HG02938 (cell line): ENCODE results near the gene NCKAP1.
"Not testable (repeated sequence)": the region's sequence is repeated elsewhere in the genome, so short reads cannot be mapped to it uniquely, and the experiment has no call there.

Source experiments
- ATAC-seq: cut with Tn5 transposase; IDR thresholded peaks from one replicate; pipeline ENCODE4 v1.9.1; 2021; ENCODE audit warnings: mild to moderate bottlenecking, moderate library complexity; ENCODE audit not compliant: unreplicated experiment

Gene NCKAP1

GRCh38 chr2:183038341-183039300 is at the start of gene NCKAP1:
TSS of gene NCKAP1 (minus strand) at chr2:183038457. CDS start at chr2:183038099, 358 bp downstream.
- peak; percentile 69 for ATAC-seq

GRCh38 chr2:183081911-183082310 is 43.7 kb upstream of the NCKAP1 start:
- no peak for ATAC-seq

- peak; percentile 34 for ATAC-seq
Measured at GRCh38 chr2:183079139-183079775, 41.0 kb upstream of the NCKAP1 start.

- ATAC-seq, result peak; percentile 83
Measured at GRCh38 chr2:183078464-183079138, 40.3 kb upstream of the NCKAP1 start, which contains the start of gene DUSP19. TSS of gene DUSP19 (plus strand) at chr2:183078747. CDS start at chr2:183078934, 187 bp downstream.

GRCh38 chr2:183078163-183078463 is 39.9 kb upstream of the NCKAP1 start:
- ATAC-seq, result no peak

- ATAC-seq, result no peak
Measured at GRCh38 chr2:183072177-183072576, 33.9 kb upstream of the NCKAP1 start.

- no peak for ATAC-seq
Measured at GRCh38 chr2:183070942-183071844, 32.9 kb upstream of the NCKAP1 start.

- no peak for ATAC-seq
Measured at GRCh38 chr2:183069174-183069573, 30.9 kb upstream of the NCKAP1 start.

GRCh38 chr2:183068561-183068960 is 30.3 kb upstream of the NCKAP1 start:
- ATAC-seq, result no peak

GRCh38 chr2:183063083-183063482 is 24.8 kb upstream of the NCKAP1 start:
- peak; percentile 89 for ATAC-seq

- no peak for ATAC-seq
Measured at GRCh38 chr2:183060571-183061231, 22.4 kb upstream of the NCKAP1 start.

- ATAC-seq, result no peak
Measured at GRCh38 chr2:183059561-183059960, 21.3 kb upstream of the NCKAP1 start.

- ATAC-seq, result peak; percentile 39
Measured at GRCh38 chr2:183057333-183057985, 19.2 kb upstream of the NCKAP1 start.

- no peak for ATAC-seq
Measured at GRCh38 chr2:183049420-183049819, 11.2 kb upstream of the NCKAP1 start.

GRCh38 chr2:183047486-183048125 is 9.3 kb upstream of the NCKAP1 start:
- ATAC-seq, result not testable (repeated sequence)

GRCh38 chr2:183043580-183043979 is 5.3 kb upstream of the NCKAP1 start:
- ATAC-seq, result not testable (repeated sequence)

GRCh38 chr2:183040604-183041003 is 2.3 kb upstream of the NCKAP1 start:
- no peak for ATAC-seq

- ATAC-seq, result peak; percentile 37
Measured at GRCh38 chr2:183037553-183038340, 510 bp downstream of the NCKAP1 start.
